ENCODE data around the gene EPC1.

Gene EPC1

GRCh38 chr10:32333849-32334248, 13.1 kb downstream of the EPC1 start:
- no peak for DNase-seq

GRCh38 chr10:32332299-32332750, 14.6 kb downstream of the EPC1 start:
- DNase-seq = peak; percentile 67 to 78

- no peak for DNase-seq
Measured at GRCh38 chr10:32331606-32332005, 15.4 kb downstream of the EPC1 start.

- no peak for DNase-seq
Measured at GRCh38 chr10:32330214-32330613, 16.7 kb downstream of the EPC1 start.

- no peak for DNase-seq
Measured at GRCh38 chr10:32329061-32329460, 17.9 kb downstream of the EPC1 start.

- DNase-seq = no peak
Measured at GRCh38 chr10:32328499-32328898, 18.5 kb downstream of the EPC1 start.

- DNase-seq = no peak
Measured at GRCh38 chr10:32327364-32327691, 19.6 kb downstream of the EPC1 start.

- no peak for DNase-seq
Measured at GRCh38 chr10:32326680-32327363, 20.1 kb downstream of the EPC1 start.

- DNase-seq = no peak
Measured at GRCh38 chr10:32326119-32326518, 20.8 kb downstream of the EPC1 start.

- no peak for DNase-seq
Measured at GRCh38 chr10:32323051-32323450, 23.9 kb downstream of the EPC1 start.

- no peak for DNase-seq
Measured at GRCh38 chr10:32321016-32321631, 25.8 kb downstream of the EPC1 start.

- DNase-seq = no peak
Measured at GRCh38 chr10:32318476-32318896, 28.5 kb downstream of the EPC1 start.

GRCh38 chr10:32317795-32318357, 29.1 kb downstream of the EPC1 start:
- DNase-seq = no peak

GRCh38 chr10:32315424-32315823, 31.5 kb downstream of the EPC1 start:
- DNase-seq = no peak

- no peak for DNase-seq
Measured at GRCh38 chr10:32314588-32314987, 32.4 kb downstream of the EPC1 start.

GRCh38 chr10:32308027-32308603, 38.8 kb downstream of the EPC1 start:
- no peak for DNase-seq

- DNase-seq = no peak
Measured at GRCh38 chr10:32307609-32308008, 39.3 kb downstream of the EPC1 start.

GRCh38 chr10:32299354-32299980, 47.5 kb downstream of the EPC1 start:
- no peak for DNase-seq

- no peak for DNase-seq
Measured at GRCh38 chr10:32298075-32298812, 48.7 kb downstream of the EPC1 start.

- DNase-seq = no peak
Measured at GRCh38 chr10:32295027-32295426, 51.9 kb downstream of the EPC1 start.

- no peak for DNase-seq
Measured at GRCh38 chr10:32293581-32293980, 53.4 kb downstream of the EPC1 start.

- DNase-seq = no peak
Measured at GRCh38 chr10:32279795-32280194, 67.2 kb downstream of the EPC1 start.

GRCh38 chr10:32273336-32273735, 73.6 kb downstream of the EPC1 start:
- DNase-seq = no peak

Data from stimulated activated CD4-positive, alpha-beta T cell treated with anti-CD3 and anti-CD28 coated beads, Interleukin-2, amount 100 ng/mL, for 24 hours (primary cell).